Dermis microvascular lymphatic vessel endothelial cell (primary cell): ENCODE data around the gene NR0B2. TPM values are rescaled to one million over a fixed set of nuclear protein-coding genes. Genes with fewer than 3 reads are reported as not detected.
"Not testable (repeated sequence)": the region's sequence is repeated elsewhere in the genome, so short reads cannot be mapped to it uniquely, and the experiment has no call there.

Experiments
- DNase-seq, 2 donors: peaks; one replicate each; pipeline versions ENCODE4 v3.0.0 to v3.0.0-alpha.2; 2010; ENCODE audit warnings: low read depth in 2 of 2
- total RNA-seq: library from RNA; depleted of rRNA; stranded (reverse); fragments of >200 nt; gene quantifications from 2 replicates; pipeline ENCODE4 v1.2.1, GENCODE V29; 2014

The NR0B2 gene
- total RNA-seq = not detected in 2 replicates

- DNase-seq = no peak
These were observed at the start of gene NR0B2 for GRCh38 chr1:26913754-26914619. TSS of gene NR0B2 (minus strand) at chr1:26913975. CDS start at chr1:26913940, 35 bp downstream.

- DNase-seq = peak in 1 of 2 donors; percentile 70
These were observed 48.1 kb upstream of the NR0B2 start for GRCh38 chr1:26961826-26962225.

- DNase-seq = no peak
These were observed 46.8 kb upstream of the NR0B2 start for GRCh38 chr1:26960625-26960966.

- no peak for DNase-seq
These were observed 46.2 kb upstream of the NR0B2 start, which contains the start of gene KDF1 for GRCh38 chr1:26959722-26960624. TSS of gene KDF1 (minus strand) at chr1:26960468. CDS start at chr1:26952380, 8,088 bp downstream.

- DNase-seq = no peak
These were observed 45.5 kb upstream of the NR0B2 start for GRCh38 chr1:26959270-26959669.

- DNase-seq = no peak
These were observed 43.5 kb upstream of the NR0B2 start for GRCh38 chr1:26957306-26957705.

- DNase-seq = no peak
These were observed 42.5 kb upstream of the NR0B2 start for GRCh38 chr1:26956321-26956720.

GRCh38 chr1:26953374-26953773 is 39.6 kb upstream of the NR0B2 start:
- no peak for DNase-seq

GRCh38 chr1:26951821-26952497 is 38.2 kb upstream of the NR0B2 start:
- no peak for DNase-seq

GRCh38 chr1:26951216-26951615 is 37.4 kb upstream of the NR0B2 start:
- DNase-seq = no peak

GRCh38 chr1:26950602-26951001 is 36.8 kb upstream of the NR0B2 start:
- DNase-seq = no peak

GRCh38 chr1:26949926-26950319 is 36.1 kb upstream of the NR0B2 start:
- DNase-seq = peak in 1 of 2 donors; percentile 26

- DNase-seq = peak in 1 of 2 donors; percentile 15
These were observed 35.6 kb upstream of the NR0B2 start for GRCh38 chr1:26949266-26949925.

GRCh38 chr1:26948725-26949057 is 34.9 kb upstream of the NR0B2 start:
- not testable (repeated sequence) for DNase-seq

- no peak for DNase-seq
These were observed 32.5 kb upstream of the NR0B2 start for GRCh38 chr1:26946270-26946669.

- DNase-seq = no peak
These were observed 32.0 kb upstream of the NR0B2 start for GRCh38 chr1:26945728-26946127.

- DNase-seq = no peak
These were observed 31.4 kb upstream of the NR0B2 start for GRCh38 chr1:26945138-26945537.

GRCh38 chr1:26942656-26943055 is 28.9 kb upstream of the NR0B2 start:
- no peak for DNase-seq

GRCh38 chr1:26941311-26941710 is 27.5 kb upstream of the NR0B2 start:
- DNase-seq = no peak

- no peak for DNase-seq
These were observed 24.9 kb upstream of the NR0B2 start for GRCh38 chr1:26938659-26939025.

- no peak for DNase-seq
These were observed 24.4 kb upstream of the NR0B2 start for GRCh38 chr1:26938004-26938658.
